NT2/D1 (cell line): ENCODE results near the gene IRAK3.

Experiments
- YY1 ChIP-seq: IDR thresholded peaks from 2 replicates; pipeline ENCODE4 v1.6.1; 2011; ENCODE audit not compliant: insufficient read length, insufficient read depth
- ZNF274 ChIP-seq: IDR thresholded peaks from 2 replicates; pipeline ENCODE4 v1.6.1; 2011; ENCODE audit warnings: mild to moderate bottlenecking, low read depth, low read length

DNA sequence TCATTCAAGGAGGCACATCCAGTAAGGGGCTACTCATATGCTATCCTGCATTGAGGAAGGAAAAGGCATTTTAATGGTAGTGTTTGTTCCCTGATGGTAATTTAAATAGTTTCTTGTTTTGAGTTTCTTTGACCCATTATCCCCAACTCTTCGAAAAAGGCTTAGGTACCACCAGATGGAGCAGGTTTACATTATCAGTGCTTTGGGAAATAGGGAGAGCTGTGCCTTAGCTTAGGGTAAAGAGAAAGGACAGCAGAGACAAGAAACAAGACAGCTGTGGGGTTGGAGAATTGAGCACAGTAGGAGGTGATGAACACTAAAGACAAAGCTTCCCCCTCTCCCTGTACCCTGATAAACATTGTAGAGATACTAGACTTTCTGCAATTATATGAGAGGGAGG is 84.1 kb downstream of the IRAK3 start:
- TF ChIP-seq ZNF274 (no peak), YY1 (no peak)
